SH-SY5Y (cell line): ENCODE results near the gene PRKAB1.

Experiments used
- GATA2 ChIP-seq: IDR thresholded peaks from 2 replicates; pipeline ENCODE4 v1.6.1; 2011; ENCODE audit warnings: mild to moderate bottlenecking, low read depth, low read length
- GATA3 ChIP-seq: IDR thresholded peaks from 2 replicates; pipeline ENCODE4 v1.6.1; 2011; ENCODE audit warnings: low read depth, mild to moderate bottlenecking, low read length, moderate library complexity

DNA sequence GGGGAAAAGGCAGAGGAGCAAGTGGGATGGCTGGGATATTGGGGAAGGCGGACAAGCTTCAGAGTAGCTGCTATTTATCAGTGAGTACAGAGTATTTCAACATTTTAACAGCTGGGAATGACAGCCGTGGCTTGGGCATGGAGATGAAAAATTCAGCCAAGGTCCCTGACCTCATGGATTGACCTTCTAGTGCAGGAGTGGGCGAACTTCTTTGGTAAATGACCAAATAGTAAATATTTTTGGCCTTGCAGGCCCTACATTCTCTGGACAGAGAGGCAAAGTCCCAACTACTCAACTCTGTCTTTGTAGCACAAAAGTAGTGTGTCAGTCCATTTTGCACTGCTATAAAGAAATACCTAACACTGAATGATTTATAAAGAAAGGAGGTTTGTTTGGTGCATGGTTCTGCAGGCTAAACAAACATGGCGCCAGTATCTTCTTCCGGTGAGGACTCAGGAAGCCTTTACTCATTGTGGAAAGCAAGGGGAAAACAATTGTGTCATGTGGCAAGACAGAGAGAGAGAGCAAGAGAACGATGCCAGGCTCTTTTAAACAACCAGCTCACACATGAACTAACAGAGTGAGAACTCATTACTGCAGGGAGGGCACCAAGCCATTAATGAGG lies 40.8 kb upstream of the PRKAB1 start:
- TF ChIP-seq GATA2 (no peak), GATA3 (no peak)
